A204.1 (cell line): ENCODE results near the gene VSIG10.
"Not testable (repeated sequence)": the region's sequence is repeated elsewhere in the genome, so short reads cannot be mapped to it uniquely, and the experiment has no call there.

Experiments
- FAIRE-seq: peaks from 2 replicates; lab custom pipeline; 2012; peaks lifted over from hg19 to GRCh38; lab: Jason Lieb, UNC

The VSIG10 gene

GRCh38 chr12:118032188-118032587, 71.6 kb downstream of the VSIG10 start:
- no peak for FAIRE-seq

GRCh38 chr12:118029166-118029565, 74.6 kb downstream of the VSIG10 start:
- FAIRE-seq = no peak

GRCh38 chr12:118025168-118025567, 78.6 kb downstream of the VSIG10 start:
- FAIRE-seq = no peak

- FAIRE-seq = no peak
Measured at GRCh38 chr12:118023301-118023860, 80.4 kb downstream of the VSIG10 start.

- no peak for FAIRE-seq
Measured at GRCh38 chr12:118022728-118023109, 81.1 kb downstream of the VSIG10 start.

GRCh38 chr12:118022097-118022727, 81.6 kb downstream of the VSIG10 start:
- FAIRE-seq = not testable (repeated sequence)

- FAIRE-seq = no peak
Measured at GRCh38 chr12:118020036-118020435, 83.8 kb downstream of the VSIG10 start.

- FAIRE-seq = no peak
Measured at GRCh38 chr12:118017926-118018325, 85.9 kb downstream of the VSIG10 start.

- FAIRE-seq = peak; percentile 37
Measured at GRCh38 chr12:118016424-118017264, 87.2 kb downstream of the VSIG10 start, which contains the start of gene RFC5. RFC5 (plus strand) TSS chr12:118016703; CDS start chr12:118016828, 125 bp downstream.

GRCh38 chr12:118015944-118016343, 87.9 kb downstream of the VSIG10 start:
- FAIRE-seq = no peak

GRCh38 chr12:118015306-118015705, 88.5 kb downstream of the VSIG10 start:
- no peak for FAIRE-seq
